ENCODE results near the gene FAM184A.
A peak's percentile ranks its signal among the peaks of the same experiment; 100 is the strongest.

FAM184A gene

GRCh38 chr6:119112812-119113530, 34.5 kb upstream of the FAM184A start:
- H3K4me3 ChIP-seq (ENCODE audit: low read depth, low read length), result no peak overlapping the region
- TF ChIP-seq, protein P1, sequence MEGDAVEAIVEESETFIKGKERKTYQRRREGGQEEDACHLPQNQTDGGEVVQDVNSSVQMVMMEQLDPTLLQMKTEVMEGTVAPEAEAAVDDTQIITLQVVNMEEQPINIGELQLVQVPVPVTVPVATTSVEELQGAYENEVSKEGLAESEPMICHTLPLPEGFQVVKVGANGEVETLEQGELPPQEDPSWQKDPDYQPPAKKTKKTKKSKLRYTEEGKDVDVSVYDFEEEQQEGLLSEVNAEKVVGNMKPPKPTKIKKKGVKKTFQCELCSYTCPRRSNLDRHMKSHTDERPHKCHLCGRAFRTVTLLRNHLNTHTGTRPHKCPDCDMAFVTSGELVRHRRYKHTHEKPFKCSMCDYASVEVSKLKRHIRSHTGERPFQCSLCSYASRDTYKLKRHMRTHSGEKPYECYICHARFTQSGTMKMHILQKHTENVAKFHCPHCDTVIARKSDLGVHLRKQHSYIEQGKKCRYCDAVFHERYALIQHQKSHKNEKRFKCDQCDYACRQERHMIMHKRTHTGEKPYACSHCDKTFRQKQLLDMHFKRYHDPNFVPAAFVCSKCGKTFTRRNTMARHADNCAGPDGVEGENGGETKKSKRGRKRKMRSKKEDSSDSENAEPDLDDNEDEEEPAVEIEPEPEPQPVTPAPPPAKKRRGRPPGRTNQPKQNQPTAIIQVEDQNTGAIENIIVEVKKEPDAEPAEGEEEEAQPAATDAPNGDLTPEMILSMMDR (IDR thresholded peaks at IDR 0.05; ENCODE audit: control insufficient read depth, extremely low read depth, insufficient read depth), result no peak
- DNase-seq (ENCODE audit: low read depth), result no peak

- H3K4me3 ChIP-seq (ENCODE audit: low read depth, low read length), result no peak overlapping the region
- TF ChIP-seq, protein P1 (IDR thresholded peaks at IDR 0.05; ENCODE audit: control insufficient read depth, extremely low read depth, insufficient read depth), result peak; percentile 62
- no peak for DNase-seq (ENCODE audit: low read depth)
Observed at GRCh38 chr6:119110601-119111548, 32.4 kb upstream of the FAM184A start.

DNA sequence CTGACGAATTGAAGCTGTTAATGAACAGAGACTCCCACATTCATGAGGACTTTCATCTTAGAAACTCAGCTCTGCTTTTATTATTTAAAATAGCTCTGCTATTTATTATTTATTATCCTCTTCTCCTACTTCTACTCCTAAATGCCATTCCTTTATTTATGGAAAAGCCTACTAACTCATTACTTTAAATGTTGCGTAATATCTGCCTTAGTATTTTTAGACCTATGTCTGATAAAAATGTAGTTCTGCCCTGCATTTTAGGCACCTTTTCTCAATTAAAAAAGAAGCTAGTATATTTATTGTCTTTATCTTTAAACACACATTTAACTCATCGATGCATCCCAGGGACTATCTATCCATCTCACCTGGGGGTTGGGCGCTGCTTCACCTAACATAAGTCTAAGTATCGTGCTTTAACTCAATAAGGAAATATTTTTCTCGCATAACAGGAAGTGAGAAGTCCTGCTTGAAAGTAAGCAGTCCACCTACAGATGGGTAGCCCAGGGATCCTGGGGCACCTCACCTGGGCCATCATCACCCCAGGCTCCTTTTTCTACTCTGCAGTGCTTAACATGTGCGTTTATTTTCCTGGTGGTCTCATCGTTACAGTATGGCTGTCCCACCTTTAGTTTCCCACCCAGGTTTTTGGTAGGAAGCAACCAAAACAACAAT, 31.3 kb upstream of the FAM184A start:
- DNase-seq (ENCODE audit: low read depth), result no peak
- TF ChIP-seq, protein P1 (IDR thresholded peaks at IDR 0.05; ENCODE audit: control insufficient read depth, extremely low read depth, insufficient read depth), result no peak
- H3K4me3 ChIP-seq (ENCODE audit: low read depth, low read length), result no peak overlapping the region

GRCh38 chr6:119108076-119108475, 29.6 kb upstream of the FAM184A start:
- TF ChIP-seq, protein P1 (IDR thresholded peaks at IDR 0.05; ENCODE audit: control insufficient read depth, extremely low read depth, insufficient read depth), result no peak
- no peak overlapping the region for H3K4me3 ChIP-seq (ENCODE audit: low read depth, low read length)
- DNase-seq (ENCODE audit: low read depth), result no peak

DNA sequence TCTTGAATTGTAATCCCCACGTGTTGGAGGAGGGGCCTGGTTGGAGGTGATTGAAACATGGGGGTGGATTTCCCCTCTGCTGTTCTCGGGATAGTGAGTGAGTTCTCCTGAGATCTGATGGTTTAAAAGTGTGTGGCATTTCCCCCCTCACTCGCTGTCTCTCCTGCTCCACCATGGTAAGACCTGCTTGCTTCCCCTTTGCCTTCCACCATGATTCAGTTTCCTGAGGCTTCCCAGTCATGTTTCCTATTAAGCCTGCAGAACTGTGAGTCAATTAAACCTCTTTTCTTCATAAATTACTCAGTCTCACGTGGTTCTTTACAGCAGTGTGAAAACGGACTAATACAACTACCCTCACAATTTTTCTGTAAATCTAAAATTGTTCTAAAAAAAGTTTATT, 26.8 kb upstream of the FAM184A start:
- no peak for DNase-seq (ENCODE audit: low read depth)
- TF ChIP-seq, protein P1 (IDR thresholded peaks at IDR 0.05; ENCODE audit: control insufficient read depth, extremely low read depth, insufficient read depth), result no peak
- H3K4me3 ChIP-seq (ENCODE audit: low read depth, low read length), result no peak overlapping the region

- no peak for DNase-seq (ENCODE audit: low read depth)
- no peak overlapping the region for H3K4me3 ChIP-seq (ENCODE audit: low read depth, low read length)
- TF ChIP-seq, protein P1 (IDR thresholded peaks at IDR 0.05; ENCODE audit: control insufficient read depth, extremely low read depth, insufficient read depth), result no peak
Observed at GRCh38 chr6:119102901-119103300, 24.4 kb upstream of the FAM184A start.
